GM20000 (cell line): Measurements from ENCODE around the gene SCNN1B.

ENCODE experiments used
- DNase-seq: peaks from one replicate; pipeline ENCODE4 v3.0.0; 2012; ENCODE audit warnings: low spot score
- TF ChIP-seq, protein P1 (sequence below): IDR thresholded peaks from 2 replicates; pipeline ENCODE4 v1.5.1; 2012; ENCODE audit warnings: mild to moderate bottlenecking, control low read depth; ENCODE audit errors: extremely low read depth, missing control alignments

The SCNN1B gene

DNA sequence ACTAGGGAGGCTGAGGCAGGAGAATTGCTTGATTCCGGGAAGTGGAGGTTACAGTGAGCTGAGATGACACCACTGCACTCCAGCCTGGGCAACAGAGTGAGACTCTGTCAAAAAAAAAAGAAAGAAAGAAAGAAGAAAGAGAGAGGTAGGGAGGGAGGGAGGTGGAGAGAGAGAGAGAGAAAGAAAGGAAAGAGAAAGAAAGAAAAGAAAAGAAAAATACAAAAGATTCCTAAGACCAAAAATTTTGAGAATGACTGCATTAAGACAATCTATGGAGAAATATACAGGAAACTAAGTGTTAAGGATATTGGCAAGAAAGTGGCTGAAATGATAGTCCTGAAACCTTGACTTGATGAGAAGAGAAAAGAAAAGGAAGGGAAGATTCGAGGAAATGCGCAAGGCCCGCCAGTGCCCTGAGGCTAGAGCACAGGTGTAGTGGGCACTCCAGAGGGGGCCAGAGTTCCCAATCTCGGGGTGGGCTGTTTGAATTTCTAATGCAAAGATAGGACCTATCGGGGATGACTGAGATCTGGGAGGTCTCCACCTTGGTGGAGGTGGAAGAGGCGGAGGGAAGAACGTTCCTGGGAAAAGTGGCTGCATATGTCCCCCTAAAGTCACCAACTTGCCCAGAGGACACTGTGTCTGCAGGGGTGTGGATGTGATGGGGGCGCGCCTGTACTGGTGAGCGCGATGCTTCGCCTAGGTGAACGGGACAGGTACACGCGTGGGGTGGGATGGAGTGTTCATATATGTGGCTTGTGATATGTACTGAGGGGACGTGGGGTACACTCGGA lies 654 bp upstream of the SCNN1B start:
- DNase-seq, result no peak
- TF ChIP-seq, protein P1, sequence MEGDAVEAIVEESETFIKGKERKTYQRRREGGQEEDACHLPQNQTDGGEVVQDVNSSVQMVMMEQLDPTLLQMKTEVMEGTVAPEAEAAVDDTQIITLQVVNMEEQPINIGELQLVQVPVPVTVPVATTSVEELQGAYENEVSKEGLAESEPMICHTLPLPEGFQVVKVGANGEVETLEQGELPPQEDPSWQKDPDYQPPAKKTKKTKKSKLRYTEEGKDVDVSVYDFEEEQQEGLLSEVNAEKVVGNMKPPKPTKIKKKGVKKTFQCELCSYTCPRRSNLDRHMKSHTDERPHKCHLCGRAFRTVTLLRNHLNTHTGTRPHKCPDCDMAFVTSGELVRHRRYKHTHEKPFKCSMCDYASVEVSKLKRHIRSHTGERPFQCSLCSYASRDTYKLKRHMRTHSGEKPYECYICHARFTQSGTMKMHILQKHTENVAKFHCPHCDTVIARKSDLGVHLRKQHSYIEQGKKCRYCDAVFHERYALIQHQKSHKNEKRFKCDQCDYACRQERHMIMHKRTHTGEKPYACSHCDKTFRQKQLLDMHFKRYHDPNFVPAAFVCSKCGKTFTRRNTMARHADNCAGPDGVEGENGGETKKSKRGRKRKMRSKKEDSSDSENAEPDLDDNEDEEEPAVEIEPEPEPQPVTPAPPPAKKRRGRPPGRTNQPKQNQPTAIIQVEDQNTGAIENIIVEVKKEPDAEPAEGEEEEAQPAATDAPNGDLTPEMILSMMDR, result no peak

DNA sequence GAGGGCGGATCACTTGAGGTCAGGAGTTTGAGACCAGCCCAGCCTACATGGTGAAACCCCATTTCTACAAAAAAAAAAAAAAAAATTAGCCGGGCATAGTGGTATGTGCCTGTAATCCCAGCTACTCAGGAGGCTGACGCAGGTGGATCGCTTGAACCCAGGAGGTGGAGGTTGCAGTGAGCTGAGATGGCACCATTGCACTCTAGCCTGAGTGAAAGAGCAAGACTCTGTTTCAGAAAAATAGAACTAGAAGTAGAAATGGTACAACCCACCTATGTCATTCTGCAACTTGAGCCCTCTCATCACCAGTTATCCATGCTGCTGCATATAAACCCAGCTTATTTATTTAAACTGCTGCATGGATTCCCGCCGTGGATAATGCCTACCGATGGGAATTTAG lies 1.6 kb downstream of the SCNN1B start:
- TF ChIP-seq, protein P1, result no peak

DNA sequence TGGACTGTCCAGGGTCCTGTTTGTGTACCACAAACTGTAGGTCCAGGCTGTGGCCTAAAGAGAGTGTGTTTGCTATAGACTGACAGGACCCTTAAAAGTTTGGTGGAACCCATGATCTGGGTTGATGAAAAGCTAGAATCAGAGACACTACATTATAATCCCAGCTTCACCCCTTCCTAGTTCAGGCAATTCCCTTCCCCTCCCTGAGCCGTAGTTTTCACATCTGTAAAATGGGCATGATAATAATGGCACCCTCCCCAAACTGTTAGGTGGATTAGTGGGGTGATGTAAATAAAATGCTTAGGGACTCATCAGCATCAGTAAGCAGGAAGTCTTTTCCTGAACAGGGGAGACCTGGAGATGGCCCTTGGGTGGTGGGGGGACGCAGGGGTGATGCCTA lies 2.5 kb downstream of the SCNN1B start:
- TF ChIP-seq, protein P1, result no peak
- no peak for DNase-seq

More for the DNA sequence above, 1.6 kb downstream of the SCNN1B start:
- DNase-seq, result no peak

DNA sequence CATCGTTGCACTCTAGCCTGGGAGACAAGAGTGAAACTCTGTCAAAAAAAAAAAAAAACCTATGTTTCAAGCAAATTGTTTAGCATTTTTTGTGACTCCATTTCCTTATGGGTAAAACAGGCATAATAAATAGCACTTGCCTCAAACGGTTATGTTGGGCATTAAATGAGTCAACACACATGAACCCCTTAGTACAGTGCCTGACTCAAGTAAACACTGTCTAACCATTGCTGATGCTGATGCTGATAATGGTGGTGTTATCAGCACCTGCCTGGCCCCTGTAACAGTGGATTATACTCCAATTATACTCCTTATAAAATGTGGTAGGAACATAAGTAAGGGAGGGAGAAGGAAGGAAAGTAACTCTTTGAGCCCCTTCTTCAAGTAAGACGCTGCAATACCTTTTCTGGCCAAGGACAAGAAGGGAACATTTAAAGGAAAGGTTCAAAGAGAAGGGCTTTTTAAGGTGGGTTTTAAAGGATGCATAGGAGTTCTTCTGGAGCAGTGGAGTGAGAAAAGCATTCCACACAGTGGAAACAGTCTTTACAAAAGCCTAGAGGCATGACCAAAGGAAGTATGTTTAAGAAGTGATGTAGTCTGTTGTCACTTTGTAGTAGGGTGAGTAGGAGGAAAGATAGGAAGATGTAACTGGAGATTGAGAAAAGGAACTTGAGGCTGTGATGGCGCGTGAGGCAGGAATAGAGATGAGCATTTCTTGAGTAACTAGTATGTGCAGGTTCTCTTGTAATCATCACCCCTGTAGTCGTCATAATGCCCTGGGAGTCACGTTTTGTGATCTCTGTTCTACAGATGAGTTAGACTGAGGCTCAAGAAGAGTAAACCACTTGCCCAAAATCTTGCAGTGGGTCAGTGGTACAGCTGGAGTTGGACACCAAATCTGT lies 4.3 kb downstream of the SCNN1B start:
- TF ChIP-seq, protein P1, result no peak
- DNase-seq, result no peak

DNA sequence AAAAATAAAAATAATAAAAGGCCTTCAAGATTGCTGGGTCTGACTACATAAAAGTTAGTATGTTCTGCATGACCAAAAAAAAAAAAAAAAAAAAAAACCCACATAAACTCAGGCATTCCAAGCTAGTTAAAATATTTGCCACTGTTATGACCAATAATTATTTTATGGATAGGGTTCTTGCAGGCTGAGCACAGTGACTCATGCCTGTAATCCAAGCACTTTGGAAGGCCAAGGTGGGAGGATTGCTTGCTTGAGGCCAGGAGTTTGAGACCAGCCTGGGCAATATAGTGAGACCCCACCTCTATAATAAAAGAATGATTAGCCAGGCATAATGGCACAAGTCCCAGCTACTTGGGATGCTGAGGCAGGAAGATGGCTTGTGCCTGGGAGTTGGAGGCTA lies 8.1 kb downstream of the SCNN1B start:
- DNase-seq, result no peak
- TF ChIP-seq, protein P1, result no peak

DNA sequence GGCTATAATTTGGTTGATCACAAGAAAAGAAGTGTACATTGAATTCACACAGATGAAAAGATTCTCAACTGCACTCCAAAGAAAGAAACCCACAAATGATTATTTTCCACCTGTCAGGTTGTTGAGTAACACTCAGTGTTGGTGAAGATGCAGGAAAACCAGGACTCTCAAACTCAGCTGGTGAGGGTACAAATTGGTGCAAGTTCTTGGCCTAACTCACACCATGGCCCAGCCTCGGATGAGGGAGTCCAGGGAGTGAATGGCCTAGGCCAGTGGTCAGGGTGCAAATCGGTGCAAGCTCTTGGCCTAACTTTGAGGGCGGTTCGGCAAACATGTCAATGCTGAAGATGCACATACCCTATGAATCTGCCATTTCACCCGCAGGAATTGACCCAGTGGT lies 8.6 kb downstream of the SCNN1B start:
- DNase-seq, result no peak
- TF ChIP-seq, protein P1, result no peak

DNA sequence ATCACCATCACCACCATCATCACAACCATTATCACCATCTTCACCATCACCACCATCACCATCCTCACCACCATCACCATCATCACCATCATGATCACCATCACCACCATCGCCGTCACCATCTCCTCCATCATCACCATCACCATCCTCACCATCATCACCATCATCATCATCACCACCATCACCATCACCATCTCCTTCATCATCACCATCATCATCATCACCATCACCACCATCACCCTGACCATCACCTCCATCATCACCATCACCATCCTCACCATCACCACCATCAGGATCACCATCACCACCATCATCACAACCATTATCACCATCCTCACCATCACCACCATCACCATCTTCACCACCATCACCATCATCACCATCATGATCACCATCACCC lies 14.1 kb downstream of the SCNN1B start:
- TF ChIP-seq, protein P1, result no peak
- no peak for DNase-seq
